Measurements from ENCODE around the gene CCDC192. TPM values are rescaled to one million over a fixed set of nuclear protein-coding genes. Genes with fewer than 3 reads are reported as not detected.
"Not testable (repeated sequence)": the region's sequence is repeated elsewhere in the genome, so short reads cannot be mapped to it uniquely, and the experiment has no call there.

Gene CCDC192
- polyA plus RNA-seq, 6 donors from 2014 or later = not detected

DNA sequence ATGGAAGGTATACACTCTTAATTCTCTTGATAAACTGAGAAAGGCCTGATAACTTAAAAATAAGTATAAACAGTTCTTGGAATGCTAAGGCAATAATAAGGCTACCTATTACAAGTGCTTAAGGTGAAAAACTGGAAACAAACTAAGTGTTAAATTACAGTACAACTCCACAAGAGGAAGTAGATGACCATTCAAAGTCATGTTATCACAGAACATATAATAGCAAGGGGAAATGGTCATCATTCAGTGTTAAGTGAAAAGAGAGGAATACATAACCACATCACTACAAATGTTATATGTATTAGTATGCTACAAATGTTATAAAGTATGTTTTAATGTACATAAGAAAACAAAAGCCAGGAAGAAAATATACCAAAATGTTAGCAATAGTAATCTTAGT is 135.9 kb downstream of the CCDC192 start:
- DNase-seq = no peak
- Mint-ChIP-seq H3K36me3 (peaks cover 0 to 5% of the 10 kb centered on the region in 2 donors), H3K4me3 (no peak overlapping the region)

DNA sequence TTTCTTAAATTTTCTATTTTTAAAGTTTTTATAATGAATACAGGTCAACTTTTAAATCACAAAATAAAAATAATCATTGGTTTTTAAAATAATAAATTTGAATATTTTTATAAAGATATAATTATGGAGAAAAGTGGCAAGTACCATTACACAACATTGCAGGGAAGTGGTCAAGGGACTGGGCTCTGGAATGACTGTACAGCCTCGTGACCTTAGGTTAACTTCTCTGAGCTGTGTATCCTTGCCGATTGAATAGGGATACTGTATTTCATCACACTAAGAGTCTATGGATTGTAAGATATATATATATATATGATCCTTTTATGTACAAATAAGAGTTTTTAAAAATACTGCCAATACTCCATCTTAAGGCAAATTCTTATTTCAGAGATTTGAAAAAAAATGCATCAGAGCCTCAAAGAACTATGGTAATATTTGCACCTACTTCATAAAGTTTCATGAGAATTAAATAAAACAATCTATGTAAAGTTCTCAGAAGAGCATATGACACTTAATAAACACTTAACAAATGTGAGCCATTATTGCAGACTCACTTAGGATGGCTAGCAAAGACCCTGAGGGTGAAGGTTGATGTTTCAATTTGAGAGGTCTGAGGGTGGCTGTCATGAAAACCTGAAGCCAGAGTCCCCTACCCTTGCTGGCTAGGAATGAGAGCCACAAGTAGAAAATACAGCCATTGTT is 136.5 kb downstream of the CCDC192 start:
- ATAC-seq (ENCODE audit: low read depth in 2 of 2) (no peak), DNase-seq (no peak)
- Mint-ChIP-seq H3K9me3 (peaks cover 0 to 12% (median 4%) of the 10 kb centered on the region in 7 donors), H3K4me3 (no peak overlapping the region), H3K36me3 (peaks cover 0 to 5% of the 10 kb centered on the region in 2 donors), H3K27me3 (peaks cover 0 to 13% (median 0%) of the 10 kb centered on the region in 3 donors), H3K4me1 (peaks cover 0 to 5% (median 0%) of the 10 kb centered on the region in 3 donors), H3K27ac (no peak overlapping the region)

More for the DNA sequence above, 135.9 kb downstream of the CCDC192 start:
- no peak for ATAC-seq (ENCODE audit: low read depth in 2 of 2)
- Mint-ChIP-seq H3K9me3 (peaks cover 0 to 12% (median 4%) of the 10 kb centered on the region in 7 donors), H3K27me3 (peaks cover 0 to 7% (median 0%) of the 10 kb centered on the region in 3 donors), H3K4me1 (peaks cover 0 to 5% (median 0%) of the 10 kb centered on the region in 3 donors), H3K27ac (no peak overlapping the region)

DNA sequence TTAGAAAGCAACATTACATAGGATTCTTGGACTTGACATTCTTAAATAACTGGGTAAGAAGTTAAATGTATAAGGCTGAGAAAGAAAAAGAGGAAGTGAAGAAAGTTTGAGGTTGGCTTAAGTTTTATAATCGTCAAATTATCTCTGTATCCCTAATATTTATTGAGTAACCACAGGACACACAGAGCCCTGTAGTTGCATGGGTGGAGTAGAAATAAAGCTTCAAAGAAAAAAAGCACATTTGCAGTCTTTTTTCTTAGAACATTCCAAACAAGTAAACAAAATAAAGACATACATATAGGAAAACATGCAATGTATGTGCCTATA is 137.0 kb downstream of the CCDC192 start:
- H3K36me3 Mint-ChIP-seq = peaks cover 0 to 5% of the 10 kb centered on the region in 2 donors
- H3K4me3 Mint-ChIP-seq = no peak overlapping the region
- H3K27me3 Mint-ChIP-seq = peaks cover 0 to 13% (median 0%) of the 10 kb centered on the region in 3 donors
- no peak for ATAC-seq (ENCODE audit: low read depth in 2 of 2)
- peaks cover 0 to 5% (median 0%) of the 10 kb centered on the region in 3 donors for H3K4me1 Mint-ChIP-seq
- H3K27ac Mint-ChIP-seq = no peak overlapping the region
- DNase-seq = no peak
- H3K9me3 Mint-ChIP-seq = peaks cover 0 to 12% (median 4%) of the 10 kb centered on the region in 7 donors

DNA sequence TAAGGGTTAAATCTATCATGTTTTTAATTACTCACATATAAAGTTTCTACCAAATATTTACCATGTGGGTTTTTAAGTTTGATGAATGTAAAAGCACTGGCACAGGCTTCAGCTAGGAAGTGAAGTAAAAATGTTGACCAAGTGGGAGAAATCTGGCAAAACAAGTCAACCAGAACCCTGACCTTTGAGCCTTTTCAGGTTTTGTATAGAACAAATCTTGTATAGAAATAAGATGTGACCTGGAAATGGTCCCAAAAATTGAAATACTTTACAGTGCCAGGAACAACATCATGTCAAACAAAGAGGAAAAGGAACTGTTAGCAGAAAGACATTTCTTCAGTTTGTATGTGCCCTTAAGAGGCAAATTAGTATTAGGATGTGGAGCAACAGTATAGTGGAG is 137.6 kb downstream of the CCDC192 start:
- H3K4me3 Mint-ChIP-seq = no peak overlapping the region
- peaks cover 0 to under 1% of the 10 kb centered on the region in 2 donors for H3K36me3 Mint-ChIP-seq
- no peak overlapping the region for H3K27ac Mint-ChIP-seq
- DNase-seq (no peak), ATAC-seq (ENCODE audit: low read depth in 2 of 2) (no peak)
- peaks cover 0 to 7% (median 4%) of the 10 kb centered on the region in 7 donors for H3K9me3 Mint-ChIP-seq
- peaks cover 0 to 5% (median 0%) of the 10 kb centered on the region in 3 donors for H3K4me1 Mint-ChIP-seq
- peaks cover 0 to 13% (median 0%) of the 10 kb centered on the region in 3 donors for H3K27me3 Mint-ChIP-seq

DNA sequence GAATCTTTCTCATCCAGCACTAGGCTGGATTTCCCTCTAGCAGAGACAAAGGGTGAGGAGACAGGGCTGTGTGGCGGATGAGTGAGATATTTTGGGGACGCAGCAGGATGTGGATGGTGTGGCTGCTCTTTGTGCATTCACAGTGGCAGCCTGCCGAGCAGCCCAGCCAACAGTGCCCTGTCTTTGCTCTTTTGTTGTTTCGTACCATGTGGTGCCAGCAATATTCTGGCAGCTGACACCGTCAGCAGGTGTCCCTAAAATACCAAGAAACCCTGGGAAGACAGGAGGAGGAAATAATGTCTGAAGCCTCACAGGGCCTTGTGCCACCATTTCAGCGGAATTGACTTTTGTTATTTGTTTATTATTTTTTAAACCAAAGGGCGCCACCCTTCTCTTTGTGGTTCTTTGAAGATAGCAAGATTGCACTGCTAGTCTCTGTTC is 141.4 kb downstream of the CCDC192 start:
- Mint-ChIP-seq H3K27me3 (peaks cover 0 to 7% (median 5%) of the 10 kb centered on the region in 3 donors), H3K36me3 (no peaks in the 10 kb centered on the region), H3K27ac (no peak overlapping the region), H3K4me3 (no peak overlapping the region), H3K4me1 (peaks cover 0 to 5% (median 0%) of the 10 kb centered on the region in 3 donors), H3K9me3 (peaks cover 0 to 2% (median 0%) of the 10 kb centered on the region in 7 donors)
- DNase-seq (no peak), ATAC-seq (ENCODE audit: low read depth in 2 of 2) (no peak)

DNA sequence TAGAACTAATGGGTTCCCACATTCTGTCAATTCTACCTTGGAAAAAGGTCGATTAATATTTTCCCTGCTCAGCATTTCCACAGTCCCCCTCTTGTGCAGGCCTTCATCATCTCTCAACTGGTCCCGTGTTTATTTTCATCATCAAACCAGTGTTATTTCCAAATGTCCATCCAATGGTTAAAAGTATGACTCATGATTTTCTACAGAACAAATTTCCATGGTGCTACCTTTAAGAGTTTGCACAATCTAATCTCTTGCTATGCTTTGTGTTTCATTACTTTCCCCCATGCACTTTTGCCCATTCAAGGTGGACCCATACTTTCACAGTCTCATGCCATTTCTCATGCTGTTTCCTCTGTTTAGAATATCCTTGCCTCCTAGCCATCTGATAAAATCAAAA is 143.7 kb downstream of the CCDC192 start:
- H3K36me3 Mint-ChIP-seq = no peaks in the 10 kb centered on the region
- ATAC-seq (ENCODE audit: low read depth in 2 of 2) (no peak), DNase-seq (no peak)
- H3K4me1 Mint-ChIP-seq = no peaks in the 10 kb centered on the region
- H3K27me3 Mint-ChIP-seq = peaks cover 0 to 7% (median 5%) of the 10 kb centered on the region in 3 donors
- no peak overlapping the region for H3K4me3 Mint-ChIP-seq
- H3K9me3 Mint-ChIP-seq = peaks cover 0 to 2% (median 0%) of the 10 kb centered on the region in 7 donors
- H3K27ac Mint-ChIP-seq = peak overlapping the region in 1 of 6 donors; percentile 1

DNA sequence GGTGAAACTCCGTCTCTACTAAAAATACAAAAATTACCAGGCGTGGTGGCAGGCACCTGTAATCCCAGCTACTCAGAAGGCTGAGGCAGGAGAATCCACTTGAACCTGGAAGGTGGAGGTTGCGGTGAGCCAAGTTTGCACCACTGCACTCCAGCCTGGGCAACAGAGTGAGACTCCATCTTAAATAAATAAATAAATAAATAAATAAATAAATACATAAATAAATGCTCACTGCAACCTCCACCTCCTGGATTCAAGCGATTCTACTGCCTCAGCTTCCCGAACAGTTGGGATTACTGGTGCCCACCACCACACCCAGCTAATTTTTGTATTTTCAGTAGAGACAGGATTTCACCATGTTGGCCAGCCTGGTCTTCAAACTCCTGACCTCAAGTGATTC is 144.4 kb downstream of the CCDC192 start:
- not testable (repeated sequence) for H3K36me3 Mint-ChIP-seq; H3K4me1 Mint-ChIP-seq; ATAC-seq (ENCODE audit: low read depth in 2 of 2); H3K4me3 Mint-ChIP-seq; H3K27me3 Mint-ChIP-seq; H3K27ac Mint-ChIP-seq; H3K9me3 Mint-ChIP-seq; DNase-seq

DNA sequence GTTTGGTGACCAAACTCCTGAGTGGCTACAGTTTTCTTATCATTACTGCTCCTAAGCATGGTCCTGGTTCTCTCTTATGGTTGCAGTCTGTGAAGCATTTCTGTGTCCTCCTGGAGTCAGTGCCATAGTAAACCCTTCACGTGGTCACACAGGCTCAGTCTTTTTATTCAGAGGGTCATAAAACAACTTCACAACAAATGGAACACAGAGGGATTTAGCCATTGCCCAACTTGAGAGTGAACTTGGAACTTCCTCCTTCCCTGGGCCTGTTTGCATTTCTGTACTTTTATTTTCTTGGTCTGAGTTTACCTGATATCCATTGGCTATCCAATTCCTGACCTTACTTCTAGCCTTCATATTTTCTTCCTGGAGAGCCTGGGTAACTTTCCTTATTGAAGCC is 144.9 kb downstream of the CCDC192 start:
- ATAC-seq (ENCODE audit: low read depth in 2 of 2) = no peak
- Mint-ChIP-seq H3K27me3 (peaks cover 0 to 7% (median 5%) of the 10 kb centered on the region in 3 donors), H3K9me3 (peaks cover 0 to 2% (median 0%) of the 10 kb centered on the region in 7 donors), H3K4me1 (no peaks in the 10 kb centered on the region), H3K4me3 (no peak overlapping the region), H3K36me3 (no peaks in the 10 kb centered on the region), H3K27ac (no peak overlapping the region)
- DNase-seq = no peak

DNA sequence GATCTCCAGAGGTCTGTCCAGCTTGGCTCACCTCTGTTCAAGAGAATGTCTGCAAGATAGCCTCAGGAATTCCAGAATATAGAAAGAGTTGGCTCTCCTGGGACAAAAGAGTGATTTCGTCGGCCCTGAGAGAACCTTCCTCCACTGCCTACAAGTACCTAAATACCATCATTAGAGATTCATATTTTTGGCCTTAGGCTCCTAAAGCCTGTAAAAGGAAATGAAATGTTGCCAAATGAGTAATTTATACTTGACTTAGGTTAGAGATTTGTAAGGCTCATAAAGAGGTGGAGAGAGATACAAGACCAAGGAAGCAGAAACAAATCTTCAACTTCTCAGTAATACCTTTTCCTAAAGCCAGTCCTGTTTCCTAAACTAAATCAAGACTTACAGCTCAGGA is 146.2 kb downstream of the CCDC192 start:
- Mint-ChIP-seq H3K4me1 (no peaks in the 10 kb centered on the region), H3K36me3 (no peaks in the 10 kb centered on the region), H3K9me3 (peaks cover 0 to under 1% (median 0%) of the 10 kb centered on the region in 7 donors), H3K27me3 (peaks cover 0 to 5% (median 3%) of the 10 kb centered on the region in 3 donors), H3K4me3 (no peak overlapping the region), H3K27ac (no peak overlapping the region)
- ATAC-seq (ENCODE audit: low read depth in 2 of 2) = no peak
- DNase-seq = no peak

DNA sequence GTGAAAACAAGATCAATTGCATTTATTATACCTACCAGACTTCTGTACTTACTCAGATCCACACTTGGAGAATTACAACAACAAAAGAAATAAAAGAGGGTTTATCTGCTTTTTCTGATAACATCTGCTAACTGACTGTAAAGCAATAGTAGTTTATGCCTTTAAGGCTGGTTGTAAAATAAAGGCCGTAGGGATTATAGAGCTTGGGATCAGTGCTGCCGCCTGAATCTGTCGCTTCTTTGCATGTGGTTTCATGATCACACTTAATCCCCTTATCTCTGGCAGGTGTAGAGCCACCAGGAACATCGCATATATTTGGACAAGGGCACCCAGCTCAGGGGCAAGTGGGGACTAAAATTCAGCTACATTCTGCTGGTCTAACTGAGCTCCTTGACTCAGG is 146.7 kb downstream of the CCDC192 start:
- ATAC-seq (ENCODE audit: low read depth in 2 of 2) = no peak
- Mint-ChIP-seq H3K9me3 (no peaks in the 10 kb centered on the region), H3K36me3 (no peaks in the 10 kb centered on the region), H3K4me1 (no peaks in the 10 kb centered on the region), H3K27me3 (peaks cover 0 to 5% (median 0%) of the 10 kb centered on the region in 3 donors), H3K4me3 (no peak overlapping the region), H3K27ac (no peak overlapping the region)
- no peak for DNase-seq

DNA sequence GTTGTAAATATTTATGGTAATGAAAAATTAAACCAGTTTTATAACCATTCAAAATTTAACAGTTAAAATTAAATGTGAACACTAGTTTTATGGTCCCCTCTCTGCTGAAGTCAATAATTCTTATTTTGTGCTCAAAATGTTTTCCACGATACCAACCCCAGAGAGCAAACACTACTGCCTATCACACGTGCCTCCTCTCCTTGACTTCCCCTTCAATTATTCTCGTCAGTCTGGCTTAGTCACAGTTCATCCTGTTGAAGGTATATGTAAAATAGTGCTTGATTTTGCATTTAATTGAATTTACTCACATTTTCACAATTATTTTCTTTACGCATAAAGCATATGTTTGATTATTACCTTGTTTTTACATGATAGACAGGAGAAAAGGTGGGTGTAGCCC is 148.8 kb downstream of the CCDC192 start:
- H3K4me1 Mint-ChIP-seq = no peaks in the 10 kb centered on the region
- peaks cover 0 to 2% (median 0%) of the 10 kb centered on the region in 3 donors for H3K27me3 Mint-ChIP-seq
- H3K9me3 Mint-ChIP-seq = peaks cover 0 to 3% (median 0%) of the 10 kb centered on the region in 7 donors
- no peak overlapping the region for H3K27ac Mint-ChIP-seq
- H3K36me3 Mint-ChIP-seq = no peaks in the 10 kb centered on the region
- H3K4me3 Mint-ChIP-seq = no peak overlapping the region
- ATAC-seq (ENCODE audit: low read depth in 2 of 2) (no peak), DNase-seq (no peak)

DNA sequence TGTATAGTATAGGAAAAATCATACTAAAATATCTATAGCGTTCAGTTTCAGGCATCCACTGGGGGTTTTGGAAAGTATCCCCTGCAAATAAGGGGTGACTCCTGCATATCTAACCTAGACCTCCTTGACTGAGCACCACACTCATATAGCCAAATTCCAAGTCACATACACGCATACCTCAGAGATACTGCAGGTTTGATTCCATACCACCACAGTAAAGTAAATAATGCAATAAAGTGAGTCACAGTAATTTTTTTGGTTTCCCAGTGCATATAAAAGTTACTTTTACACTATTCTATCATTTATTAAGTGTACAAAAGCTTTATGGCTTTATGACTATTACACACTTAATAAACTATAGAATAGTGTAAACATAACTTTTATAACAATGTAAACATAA is 151.3 kb downstream of the CCDC192 start:
- Mint-ChIP-seq H3K9me3 (peaks cover 0 to 5% (median 0%) of the 10 kb centered on the region in 7 donors), H3K27me3 (peaks cover 0 to 7% (median 4%) of the 10 kb centered on the region in 3 donors), H3K4me3 (no peak overlapping the region), H3K4me1 (no peaks in the 10 kb centered on the region), H3K36me3 (peaks cover 0 to 3% of the 10 kb centered on the region in 2 donors), H3K27ac (no peak overlapping the region)
- DNase-seq = no peak
- ATAC-seq (ENCODE audit: low read depth in 2 of 2) = no peak

DNA sequence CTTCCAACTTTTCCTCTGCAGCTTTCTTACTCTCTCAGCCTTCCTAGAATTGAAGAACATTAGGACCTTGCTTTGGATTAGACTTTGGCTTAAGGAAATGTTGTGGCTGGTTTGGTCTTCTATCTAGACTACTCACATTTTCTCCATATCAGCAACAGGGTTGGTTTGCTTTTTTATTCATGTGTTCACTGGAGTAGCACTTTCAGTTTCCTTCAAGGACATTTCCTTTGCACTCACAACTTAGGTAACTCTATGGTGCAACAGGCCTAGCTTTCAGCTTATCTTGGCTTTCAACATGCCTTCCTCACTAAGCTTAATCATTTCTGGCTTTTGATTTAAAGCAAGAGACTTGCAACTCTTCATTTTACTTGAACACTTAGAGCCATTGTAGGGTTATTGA is 153.1 kb downstream of the CCDC192 start:
- ATAC-seq (ENCODE audit: low read depth in 2 of 2) (no peak), DNase-seq (no peak)
- Mint-ChIP-seq H3K9me3 (peaks cover 0 to 10% (median 0%) of the 10 kb centered on the region in 7 donors), H3K4me1 (no peaks in the 10 kb centered on the region), H3K36me3 (peaks cover 0 to 7% of the 10 kb centered on the region in 2 donors), H3K27me3 (peaks cover 0 to 12% (median 10%) of the 10 kb centered on the region in 3 donors), H3K4me3 (no peak overlapping the region), H3K27ac (no peak overlapping the region)

DNA sequence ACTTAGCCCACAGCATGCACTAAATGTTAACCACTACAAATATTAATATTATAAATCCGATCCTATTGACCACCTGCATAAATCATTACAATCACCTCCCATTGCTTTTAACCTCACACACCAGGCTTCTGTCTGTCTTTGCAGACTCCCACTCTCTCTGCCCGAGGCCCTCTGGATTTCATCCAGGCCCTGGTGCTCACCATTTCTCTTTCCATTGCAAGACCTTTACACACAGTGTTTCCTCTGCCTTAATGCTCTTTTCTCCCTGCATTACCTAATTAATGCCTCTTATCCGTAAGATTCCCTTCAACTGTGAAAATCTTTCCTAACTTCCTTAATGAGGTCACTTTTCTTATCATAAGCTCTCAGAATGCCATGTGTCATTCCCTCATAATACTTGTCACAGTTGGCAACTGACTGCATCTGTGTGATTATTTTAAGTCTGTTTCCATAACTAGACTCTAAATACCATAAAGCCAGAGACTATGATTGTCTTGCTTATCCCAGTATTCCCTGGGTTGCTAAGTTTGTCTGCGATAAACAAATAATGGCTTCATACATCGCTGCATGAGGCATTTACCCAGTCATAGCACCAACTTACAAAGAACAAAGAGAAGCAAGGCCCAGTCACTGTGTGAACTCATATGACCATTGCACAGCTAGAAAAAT is 155.1 kb downstream of the CCDC192 start:
- peaks cover 0 to 12% (median 10%) of the 10 kb centered on the region in 3 donors for H3K27me3 Mint-ChIP-seq
- H3K4me1 Mint-ChIP-seq = no peaks in the 10 kb centered on the region
- H3K36me3 Mint-ChIP-seq = peaks cover 0 to 7% of the 10 kb centered on the region in 2 donors
- no peak for DNase-seq
- peaks cover 0 to 10% (median 0%) of the 10 kb centered on the region in 7 donors for H3K9me3 Mint-ChIP-seq
- no peak overlapping the region for H3K27ac Mint-ChIP-seq
- H3K4me3 Mint-ChIP-seq = no peak overlapping the region
- no peak for ATAC-seq (ENCODE audit: low read depth in 2 of 2)

All from naive B cell (primary cell).